MG63 (cell line): ENCODE data around the gene SPA17. TPM values are rescaled to one million over a fixed set of nuclear protein-coding genes. Genes with fewer than 3 reads are reported as not detected.

Source experiments
- DNase-seq: peaks from one replicate; pipeline ENCODE4 v3.0.0-alpha.2; 2020
- H3K27me3 ChIP-seq: fragments of 250-450 bp; sonication (Bioruptor Pico); 2 replicates; pipeline ENCODE4 v1.5.1; 2020; ENCODE audit warnings: mild to moderate bottlenecking, moderate library complexity
- H3K36me3 ChIP-seq: fragments of 250-450 bp; sonication (Bioruptor Pico); 2 replicates; pipeline ENCODE4 v1.5.1; 2020; ENCODE audit warnings: mild to moderate bottlenecking, moderate library complexity
- H3K4me3 ChIP-seq: fragments of 250-450 bp; sonication (Bioruptor Pico); 2 replicates; pipeline ENCODE4 v1.5.1; 2020; ENCODE audit warnings: mild to moderate bottlenecking, moderate library complexity
- H3K9me3 ChIP-seq: fragments of 250-450 bp; sonication (Bioruptor Pico); 2 replicates; pipeline ENCODE4 v1.5.1; 2020; ENCODE audit warnings: mild to moderate bottlenecking, moderate library complexity
- total RNA-seq: library from RNA; depleted of rRNA; stranded (reverse); fragments of >200 nt; shearing (Covaris generic); gene quantifications from 2 replicates; pipeline ENCODE4 v1.2.3, GENCODE V29; 2014; ENCODE audit warnings: low replicate concordance

The SPA17 gene
- total RNA-seq, 1 experiment from 2014 or later, result 19.0 TPM

DNA sequence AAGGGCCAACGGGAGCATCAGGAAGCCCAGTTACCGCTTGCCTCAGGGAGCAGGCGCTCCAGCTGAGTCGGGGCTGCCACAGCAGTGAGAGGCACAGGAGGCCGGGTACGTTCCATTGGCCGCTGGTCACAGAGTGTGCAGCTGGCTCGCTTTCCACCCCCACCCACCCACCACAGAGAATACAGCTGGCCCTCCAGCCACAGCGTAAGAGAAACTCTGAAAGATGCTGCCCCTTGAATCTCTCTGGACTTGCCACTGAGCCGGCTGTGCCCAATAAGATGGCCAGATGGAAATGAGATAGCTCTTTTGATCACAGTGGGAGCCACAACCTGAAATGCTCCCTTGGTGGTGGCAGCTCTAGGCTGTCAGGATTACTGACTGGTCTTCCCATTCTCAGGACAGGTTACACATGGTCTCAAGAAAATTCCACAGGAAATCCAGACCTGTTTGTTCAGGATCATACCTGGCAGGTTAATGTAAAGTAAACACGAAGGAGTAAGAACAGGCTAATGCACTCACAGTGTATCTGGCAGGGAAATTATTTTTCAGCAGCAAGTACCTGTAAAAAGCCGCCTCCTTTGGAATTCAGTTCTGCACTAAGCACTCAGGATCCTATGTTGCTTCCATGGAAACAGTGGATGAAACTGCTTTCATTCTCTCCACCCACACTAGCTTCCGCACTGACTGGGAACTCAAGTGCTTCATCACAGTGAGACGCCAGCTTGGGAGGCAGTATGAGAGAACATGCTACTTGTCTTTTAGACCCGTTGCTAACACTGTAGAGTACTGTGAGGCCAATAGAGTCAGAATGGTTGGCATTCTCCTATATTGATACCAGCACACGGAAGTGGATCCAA, 16.7 kb upstream of the SPA17 start:
- Histone ChIP-seq H3K9me3 (no peaks in the 10 kb centered on the region), H3K4me3 (no peak overlapping the region), H3K27me3 (no peaks in the 10 kb centered on the region), H3K36me3 (no peaks in the 10 kb centered on the region)
- no peak for DNase-seq

GRCh38 chr11:124657904-124658303, 15.8 kb upstream of the SPA17 start:
- Histone ChIP-seq H3K36me3 (no peaks in the 10 kb centered on the region), H3K9me3 (no peaks in the 10 kb centered on the region), H3K27me3 (no peaks in the 10 kb centered on the region), H3K4me3 (no peak overlapping the region)
- DNase-seq, result no peak

DNA sequence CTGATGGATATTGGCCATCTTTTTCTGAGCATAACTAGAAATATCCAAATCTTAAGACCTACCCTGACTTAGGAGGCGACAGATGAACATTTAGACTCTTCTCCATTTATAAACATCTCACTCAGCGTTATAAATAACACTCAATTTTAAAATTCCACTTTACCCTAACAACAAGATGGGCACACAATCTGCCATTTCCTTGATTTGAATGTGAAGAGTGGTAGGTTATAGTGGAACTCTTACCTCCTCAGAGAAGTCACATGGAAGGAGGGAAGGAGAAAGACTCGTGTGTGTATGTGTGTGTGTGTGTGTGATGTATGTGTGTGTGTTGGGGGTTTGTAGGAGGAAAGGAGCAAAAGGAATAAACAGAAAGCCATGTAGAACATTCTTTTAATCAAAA, 15.2 kb upstream of the SPA17 start:
- no peaks in the 10 kb centered on the region for H3K27me3 ChIP-seq

DNA sequence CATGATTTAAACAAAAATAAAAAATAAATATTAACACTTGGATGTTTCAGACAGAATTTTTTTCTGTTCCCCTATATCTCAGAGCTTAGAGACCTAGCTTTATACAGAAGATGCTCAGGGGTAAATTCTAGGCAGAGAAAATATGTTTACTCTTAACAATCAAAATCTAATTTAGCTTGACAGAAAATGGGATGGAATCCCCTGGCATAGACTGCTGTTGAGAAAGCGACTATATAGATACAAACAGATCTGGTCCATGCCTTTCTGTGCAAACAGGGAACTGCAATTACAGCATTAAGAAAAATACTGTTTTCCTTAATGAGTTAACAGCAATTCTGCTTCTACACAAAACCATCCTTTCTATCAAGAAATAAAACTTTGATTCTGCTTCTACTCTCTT, 14.7 kb upstream of the SPA17 start:
- no peak for DNase-seq
- H3K36me3 ChIP-seq, result no peaks in the 10 kb centered on the region
- no peaks in the 10 kb centered on the region for H3K9me3 ChIP-seq
- no peaks in the 10 kb centered on the region for H3K27me3 ChIP-seq
- H3K4me3 ChIP-seq, result no peak overlapping the region

More for the DNA sequence above, 15.2 kb upstream of the SPA17 start:
- H3K9me3 ChIP-seq, result no peaks in the 10 kb centered on the region
- H3K36me3 ChIP-seq, result no peaks in the 10 kb centered on the region
- no peak overlapping the region for H3K4me3 ChIP-seq
- no peak for DNase-seq

GRCh38 chr11:124661553-124661952, 12.2 kb upstream of the SPA17 start:
- Histone ChIP-seq H3K27me3 (no peaks in the 10 kb centered on the region), H3K9me3 (no peaks in the 10 kb centered on the region), H3K36me3 (no peaks in the 10 kb centered on the region), H3K4me3 (no peak overlapping the region)
- no peak for DNase-seq

- DNase-seq, result no peak
- Histone ChIP-seq H3K36me3 (no peaks in the 10 kb centered on the region), H3K27me3 (no peaks in the 10 kb centered on the region), H3K9me3 (no peaks in the 10 kb centered on the region), H3K4me3 (no peak overlapping the region)
Observed at GRCh38 chr11:124662106-124662505, 11.6 kb upstream of the SPA17 start.

DNA sequence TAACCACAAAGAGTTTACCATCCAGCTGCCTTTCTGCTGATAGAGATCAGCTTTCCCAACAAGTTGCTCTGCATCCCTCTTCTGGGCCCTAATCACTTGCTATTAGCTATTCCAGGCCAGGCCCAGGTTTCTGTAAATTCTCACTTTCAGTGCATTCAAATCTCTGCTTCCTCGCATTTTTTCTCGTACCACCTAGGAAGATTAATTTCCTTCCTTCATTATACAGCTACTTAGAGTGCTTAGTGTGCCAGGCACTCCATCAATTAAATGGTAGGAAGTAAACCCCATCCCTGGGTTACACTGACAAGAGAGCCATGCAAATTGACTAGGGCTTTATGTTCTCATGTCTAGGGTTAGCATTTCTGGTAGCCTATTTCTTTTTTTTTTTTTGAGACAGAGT, 9.8 kb upstream of the SPA17 start:
- no peak for DNase-seq
- H3K36me3 ChIP-seq, result no peaks in the 10 kb centered on the region
- H3K27me3 ChIP-seq, result no peaks in the 10 kb centered on the region
- no peak overlapping the region for H3K4me3 ChIP-seq
- no peaks in the 10 kb centered on the region for H3K9me3 ChIP-seq

DNA sequence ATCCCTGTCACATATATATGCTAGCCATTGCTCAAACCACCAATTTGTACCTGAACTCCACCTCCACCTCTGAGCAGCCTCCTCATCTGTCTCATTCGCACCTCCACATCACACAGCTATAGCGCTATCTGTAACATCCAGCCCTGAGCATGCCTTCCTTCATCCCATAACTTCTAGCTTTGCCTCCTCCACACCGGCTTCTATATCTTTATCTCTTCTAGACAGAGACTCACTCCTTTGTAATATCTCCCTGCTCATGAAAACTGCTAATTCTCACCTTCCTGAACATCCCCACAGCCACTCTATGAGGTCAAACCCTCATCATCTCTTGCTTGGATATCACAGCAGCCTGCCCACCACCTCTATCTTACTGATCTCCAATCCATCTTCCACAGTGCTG, 6.1 kb upstream of the SPA17 start:
- H3K36me3 ChIP-seq, result no peaks in the 10 kb centered on the region
- H3K4me3 ChIP-seq, result no peak overlapping the region
- DNase-seq, result no peak
- H3K27me3 ChIP-seq, result no peaks in the 10 kb centered on the region
- H3K9me3 ChIP-seq, result no peaks in the 10 kb centered on the region

DNA sequence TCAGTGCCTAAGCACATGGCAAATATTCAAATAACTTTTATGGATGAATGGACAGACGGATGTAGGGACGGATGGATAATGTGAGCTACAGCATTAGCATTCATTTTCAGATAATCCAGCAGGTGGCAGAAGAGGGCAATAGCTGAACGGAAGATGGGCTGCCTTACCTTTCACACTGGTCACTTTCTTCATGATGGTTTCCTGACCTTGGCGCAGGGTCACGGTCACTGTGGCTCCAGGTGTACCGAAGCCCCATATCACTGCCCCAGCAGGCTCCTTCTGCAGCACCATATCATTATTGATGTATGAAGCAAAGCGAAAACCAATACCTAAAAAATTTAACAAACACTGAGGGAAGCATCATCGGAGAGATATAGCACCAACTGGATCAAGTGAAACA, 4.5 kb upstream of the SPA17 start:
- Histone ChIP-seq H3K9me3 (no peaks in the 10 kb centered on the region), H3K4me3 (no peak overlapping the region), H3K36me3 (no peaks in the 10 kb centered on the region), H3K27me3 (no peaks in the 10 kb centered on the region)
- peak; percentile 6 for DNase-seq

DNA sequence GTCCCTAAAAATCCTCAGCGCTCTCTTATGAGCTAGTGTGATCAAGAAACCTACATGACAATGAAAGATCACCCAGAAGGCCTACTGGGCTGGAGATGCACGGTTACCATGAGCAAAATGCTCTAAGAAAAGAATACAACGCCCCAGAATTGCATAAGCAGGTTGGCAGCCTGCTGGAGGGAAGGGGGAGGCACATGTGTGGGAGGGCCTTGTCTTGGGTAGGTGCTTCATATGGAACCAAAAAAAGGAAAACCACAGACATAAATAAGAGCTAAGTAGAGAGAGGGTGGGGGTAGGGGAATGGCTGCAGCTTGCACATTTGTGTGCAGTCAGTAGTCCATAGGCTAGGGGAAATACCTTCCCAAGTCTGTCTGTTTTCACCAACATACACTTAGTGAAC, 3.0 kb upstream of the SPA17 start:
- DNase-seq, result no peak
- Histone ChIP-seq H3K9me3 (no peaks in the 10 kb centered on the region), H3K36me3 (no peaks in the 10 kb centered on the region), H3K4me3 (no peak overlapping the region), H3K27me3 (no peaks in the 10 kb centered on the region)

GRCh38 chr11:124672536-124673215, 1.0 kb upstream of the SPA17 start:
- Histone ChIP-seq H3K9me3 (no peaks in the 10 kb centered on the region), H3K4me3 (peak overlapping the region; percentile 90), H3K27me3 (no peaks in the 10 kb centered on the region), H3K36me3 (no peaks in the 10 kb centered on the region)
- no peak for DNase-seq

GRCh38 chr11:124674168-124674517, 439 bp downstream of the SPA17 start:
- Histone ChIP-seq H3K9me3 (no peaks in the 10 kb centered on the region), H3K27me3 (no peaks in the 10 kb centered on the region), H3K36me3 (no peaks in the 10 kb centered on the region), H3K4me3 (peak overlapping the region; percentile 90)
- DNase-seq, result no peak

DNA sequence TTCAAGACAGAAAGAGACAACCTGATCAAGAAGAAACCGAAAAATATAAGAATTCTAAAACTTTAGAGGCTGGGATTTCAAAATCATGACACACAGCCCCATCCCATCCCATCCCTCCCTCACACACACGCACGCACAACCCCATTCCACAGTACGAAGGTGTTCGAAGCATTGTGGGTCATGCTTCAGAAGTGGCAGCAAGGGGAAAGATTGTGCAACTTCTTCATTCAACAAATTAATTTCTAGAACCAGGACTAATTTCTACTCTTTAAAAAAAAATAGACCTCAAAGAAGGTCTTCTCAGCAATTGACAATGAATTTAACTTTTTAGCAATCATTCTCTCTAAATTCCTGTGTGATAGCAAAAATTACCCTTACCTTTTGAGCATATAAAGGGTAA, 867 bp downstream of the SPA17 start:
- Histone ChIP-seq H3K4me3 (peak overlapping the region; percentile 90), H3K36me3 (no peaks in the 10 kb centered on the region), H3K27me3 (no peaks in the 10 kb centered on the region), H3K9me3 (no peaks in the 10 kb centered on the region)
- DNase-seq, result no peak

GRCh38 chr11:124676386-124676785, 2.7 kb downstream of the SPA17 start:
- Histone ChIP-seq H3K4me3 (no peak overlapping the region), H3K9me3 (no peaks in the 10 kb centered on the region; the same call in 1 of the 2 replicates), H3K36me3 (no peaks in the 10 kb centered on the region), H3K27me3 (no peaks in the 10 kb centered on the region)
- DNase-seq, result no peak

DNA sequence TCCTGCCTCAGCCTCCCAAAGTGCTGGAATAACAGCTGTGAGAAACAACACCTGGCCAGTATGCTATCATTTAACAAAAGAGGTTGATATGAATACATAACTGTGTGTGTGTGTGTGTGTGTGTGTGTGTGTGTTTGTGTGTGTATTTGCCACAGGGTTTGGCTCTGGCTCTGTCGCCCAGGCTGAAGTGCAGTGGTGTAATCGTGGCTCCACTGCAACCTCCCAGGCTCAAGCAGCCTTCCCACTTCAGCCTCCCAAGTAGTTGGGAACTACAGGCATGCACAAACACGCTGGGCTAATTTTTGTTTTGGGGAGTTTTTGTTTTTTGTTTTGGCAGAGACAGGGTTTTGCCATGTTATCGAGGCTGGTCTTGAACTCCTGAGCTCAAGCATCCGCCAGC, 4.7 kb downstream of the SPA17 start:
- H3K4me3 ChIP-seq, result no peak overlapping the region
- H3K27me3 ChIP-seq, result no peaks in the 10 kb centered on the region
- no peak for DNase-seq
- H3K36me3 ChIP-seq, result no peaks in the 10 kb centered on the region
- H3K9me3 ChIP-seq, result peaks cover 6% of the 10 kb centered on the region

DNA sequence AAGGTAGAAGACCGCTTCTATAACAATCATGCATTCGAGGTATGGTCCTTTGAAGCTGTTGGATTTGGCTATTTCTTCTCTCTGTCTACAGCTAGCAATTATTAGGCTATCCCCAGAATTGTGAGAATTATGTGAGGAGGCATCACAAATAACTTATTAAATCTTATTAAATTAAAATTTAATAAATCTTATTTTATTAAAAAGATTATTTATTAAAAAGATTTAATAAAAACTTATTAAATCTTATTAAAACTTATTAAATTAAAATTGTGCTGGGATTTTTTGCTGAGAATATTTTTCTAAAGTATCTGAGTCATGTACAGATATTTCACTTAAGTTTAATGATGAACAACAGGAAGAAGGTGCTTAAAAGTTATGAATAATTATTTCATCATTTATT, 7.7 kb downstream of the SPA17 start:
- Histone ChIP-seq H3K4me3 (no peak overlapping the region), H3K9me3 (peaks cover 6% of the 10 kb centered on the region)
- DNase-seq, result no peak

GRCh38 chr11:124682443-124682842, 8.7 kb downstream of the SPA17 start:
- no peak for DNase-seq
- H3K36me3 ChIP-seq, result no peaks in the 10 kb centered on the region
- H3K4me3 ChIP-seq, result no peak overlapping the region
- no peaks in the 10 kb centered on the region for H3K27me3 ChIP-seq
- peaks cover 6% of the 10 kb centered on the region for H3K9me3 ChIP-seq

More for the DNA sequence above, 7.7 kb downstream of the SPA17 start:
- Histone ChIP-seq H3K27me3 (no peaks in the 10 kb centered on the region), H3K36me3 (no peaks in the 10 kb centered on the region)

DNA sequence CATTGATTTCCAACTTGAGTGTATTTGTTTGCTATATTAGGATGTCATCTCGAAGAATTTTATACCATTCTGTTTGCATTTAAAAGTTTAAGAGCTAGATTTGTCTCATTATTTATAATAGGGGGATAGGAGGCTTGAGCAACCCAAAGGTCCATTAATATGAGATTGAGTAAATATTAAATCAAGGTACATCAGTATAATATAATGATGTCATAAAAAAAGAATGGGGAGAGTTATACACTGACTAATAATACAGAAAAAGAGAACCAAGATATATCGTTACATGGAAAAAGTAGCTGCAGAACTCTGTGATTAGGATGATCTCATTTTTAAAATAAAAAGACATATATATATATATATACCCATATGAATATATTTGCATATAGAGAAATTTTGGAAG, 19.4 kb downstream of the SPA17 start:
- DNase-seq, result no peak
- H3K4me3 ChIP-seq, result no peak overlapping the region
- no peaks in the 10 kb centered on the region for H3K36me3 ChIP-seq
- H3K27me3 ChIP-seq, result no peaks in the 10 kb centered on the region
- H3K9me3 ChIP-seq, result no peaks in the 10 kb centered on the region
